Hematopoietic multipotent progenitor cell treated with erythropoietin and hydrocortisone succinate and interleukin-3 and kit ligand, for 17 days (in vitro differentiated cells): ENCODE data around the gene TMEM106A.
"Not testable (repeated sequence)": the region's sequence is repeated elsewhere in the genome, so short reads cannot be mapped to it uniquely, and the experiment has no call there.

Experiments used
- DNase-seq: peaks from one replicate; pipeline ENCODE4 v3.0.0-alpha.2; 2015; ENCODE audit warnings: low spot score

Gene TMEM106A

DNA sequence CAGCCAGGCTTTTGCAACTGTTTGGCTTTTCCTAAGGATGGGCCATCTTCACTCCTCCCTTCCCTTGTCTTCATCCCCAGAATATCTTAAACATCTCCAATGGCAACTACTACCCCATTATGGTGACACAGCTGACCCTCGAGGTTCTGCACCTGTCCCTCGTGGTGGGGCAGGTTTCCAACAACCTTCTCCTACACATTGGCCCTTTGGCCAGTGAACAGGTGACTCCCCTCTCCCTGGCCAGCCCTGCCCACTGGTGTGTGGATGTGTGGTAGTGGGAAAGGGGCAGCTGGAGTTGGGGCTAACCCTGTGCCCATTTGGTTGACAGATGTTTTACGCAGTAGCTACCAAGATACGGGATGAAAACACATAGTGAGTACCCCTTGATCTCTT, 4.7 kb downstream of the TMEM106A start:
- DNase-seq: no peak

DNA sequence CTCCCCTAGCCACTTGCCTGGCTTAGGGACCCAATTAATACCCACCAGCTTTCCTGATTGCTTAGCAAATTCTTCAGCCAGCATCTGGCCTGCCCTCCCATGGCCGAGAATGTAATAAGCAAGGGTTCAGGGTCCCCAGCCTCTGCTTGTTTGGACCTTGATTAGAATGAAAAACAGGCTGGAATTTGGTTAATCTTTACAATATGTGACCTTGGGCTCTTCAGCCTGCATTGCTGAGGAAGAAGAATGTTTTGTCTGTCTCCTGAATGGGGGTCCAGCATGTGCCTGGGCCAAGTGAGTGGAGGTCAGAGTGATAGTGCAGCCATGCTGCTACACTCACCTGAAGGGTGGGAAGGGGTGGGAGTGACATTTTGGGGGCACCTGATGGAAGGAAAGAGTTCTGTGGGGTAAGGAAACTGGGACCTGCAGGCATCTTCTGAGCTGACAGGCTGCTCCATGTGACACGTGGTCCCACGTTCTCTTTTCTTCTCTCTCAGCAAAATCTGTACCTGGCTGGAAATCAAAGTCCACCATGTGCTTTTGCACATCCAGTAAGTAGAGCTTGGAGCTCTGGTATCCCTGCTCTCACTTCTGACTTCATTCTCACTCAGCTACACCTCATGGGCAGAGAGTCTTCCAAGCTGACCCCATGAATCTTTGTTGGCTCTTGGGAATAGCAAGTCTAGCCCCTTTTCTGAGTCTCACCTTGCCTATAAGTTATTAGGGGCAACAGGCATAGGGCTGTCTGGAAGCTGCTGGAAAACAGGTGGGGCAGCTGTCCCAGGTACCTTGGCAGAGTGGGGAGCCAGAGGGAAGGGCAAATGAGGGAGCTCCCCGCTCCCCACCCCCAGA, 5.3 kb downstream of the TMEM106A start:
- no peak for DNase-seq

DNA sequence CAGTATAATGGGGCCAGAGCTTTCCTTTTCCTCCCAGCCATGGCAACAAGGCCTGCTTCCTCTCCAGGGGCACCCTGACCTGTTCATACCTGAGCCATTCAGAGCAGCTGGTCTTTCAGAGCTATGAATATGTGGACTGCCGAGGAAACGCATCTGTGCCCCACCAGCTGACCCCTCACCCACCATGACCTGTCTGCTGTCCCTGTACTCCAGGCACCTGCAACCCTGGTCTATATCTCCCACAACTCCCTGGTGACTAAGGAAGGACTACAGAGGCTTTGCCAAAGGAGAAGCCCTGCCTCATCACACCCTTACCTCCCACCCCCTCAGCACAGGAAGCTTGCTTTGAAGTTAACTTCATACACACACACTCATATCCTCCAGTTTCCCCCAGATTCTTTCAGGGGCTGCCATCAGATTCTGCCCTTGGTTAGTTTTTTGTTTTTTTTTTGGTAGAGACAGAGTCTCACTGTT, 6.0 kb downstream of the TMEM106A start:
- DNase-seq: no peak

DNA sequence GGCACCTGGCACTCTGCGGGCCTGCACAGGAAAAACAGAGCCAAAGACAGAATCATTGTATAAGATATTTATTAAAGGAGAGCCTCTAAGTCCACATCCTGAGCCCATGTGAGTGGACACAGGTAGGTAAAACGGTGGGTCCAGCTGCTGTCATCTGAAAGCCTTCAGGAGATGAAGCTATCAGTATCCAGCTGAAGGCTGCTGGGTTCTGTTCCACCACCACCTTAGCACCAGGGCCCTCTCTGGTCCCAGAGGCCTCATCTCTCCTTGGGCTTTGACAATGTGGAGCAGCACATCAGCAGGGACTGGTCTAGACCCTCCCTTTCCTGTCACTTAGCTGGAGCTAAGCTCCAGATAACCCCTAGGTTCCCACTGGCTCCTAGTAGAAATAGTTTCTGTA, 7.3 kb downstream of the TMEM106A start:
- DNase-seq: no peak

DNA sequence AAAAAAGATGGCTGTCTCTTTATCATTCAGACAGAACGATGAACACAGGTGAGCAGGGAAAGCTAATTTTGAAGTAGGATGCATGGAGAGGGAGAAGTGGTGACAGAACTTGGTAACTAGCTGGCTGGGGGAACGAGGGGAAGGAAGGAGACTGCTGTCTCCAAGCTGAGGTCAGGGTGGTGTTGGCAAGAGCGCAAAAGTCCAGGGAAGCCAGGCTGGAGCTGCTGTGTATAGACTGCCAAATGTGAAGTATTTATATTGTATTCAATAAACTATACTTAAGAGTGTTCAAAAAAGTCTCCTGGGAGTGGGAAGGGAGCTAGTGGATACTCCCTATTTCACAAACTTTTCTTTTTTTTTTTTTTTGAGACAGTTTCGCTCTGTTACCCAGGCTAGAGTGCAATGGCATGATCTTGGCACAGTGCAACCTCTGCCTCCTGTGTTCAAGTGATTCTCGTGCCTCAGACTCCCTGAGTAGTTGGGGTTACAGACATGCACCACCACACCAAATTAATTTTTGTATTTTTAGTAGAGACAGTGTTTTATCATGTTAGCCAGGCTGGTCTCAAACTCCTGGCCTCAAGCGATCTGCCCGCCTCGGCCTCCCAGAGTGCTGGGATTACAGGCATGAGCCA, 8.2 kb downstream of the TMEM106A start:
- DNase-seq: no peak

DNA sequence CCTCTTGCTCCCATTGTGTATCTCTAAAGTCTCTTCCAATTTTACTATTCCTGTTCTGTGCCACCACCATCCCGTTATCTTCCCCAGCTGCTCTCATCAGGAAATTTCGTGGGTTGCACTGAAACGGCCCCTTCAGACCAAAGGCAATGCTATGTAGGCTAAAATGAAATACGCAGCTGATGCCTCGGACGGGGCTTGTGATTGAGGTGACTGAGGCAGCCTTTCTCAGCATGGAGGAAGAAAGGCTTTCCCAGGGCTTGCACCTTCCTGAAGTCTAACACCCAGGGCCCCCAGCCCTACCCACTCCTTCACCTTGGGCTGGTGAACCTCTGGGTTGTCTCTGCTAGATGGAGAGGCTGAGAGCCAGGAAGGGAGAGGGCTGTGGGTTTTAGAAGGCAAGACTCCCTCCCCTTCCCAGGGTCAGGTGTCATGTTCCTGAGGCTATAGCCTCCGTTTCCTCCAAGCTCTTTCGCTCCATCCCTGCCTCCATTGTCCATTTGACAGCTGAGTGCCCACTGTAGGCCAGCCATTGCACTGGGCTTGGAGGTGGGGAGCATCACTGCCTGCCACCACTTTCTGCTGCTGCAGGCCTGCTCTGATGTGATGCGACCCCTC, 8.9 kb downstream of the TMEM106A start:
- DNase-seq: no peak

DNA sequence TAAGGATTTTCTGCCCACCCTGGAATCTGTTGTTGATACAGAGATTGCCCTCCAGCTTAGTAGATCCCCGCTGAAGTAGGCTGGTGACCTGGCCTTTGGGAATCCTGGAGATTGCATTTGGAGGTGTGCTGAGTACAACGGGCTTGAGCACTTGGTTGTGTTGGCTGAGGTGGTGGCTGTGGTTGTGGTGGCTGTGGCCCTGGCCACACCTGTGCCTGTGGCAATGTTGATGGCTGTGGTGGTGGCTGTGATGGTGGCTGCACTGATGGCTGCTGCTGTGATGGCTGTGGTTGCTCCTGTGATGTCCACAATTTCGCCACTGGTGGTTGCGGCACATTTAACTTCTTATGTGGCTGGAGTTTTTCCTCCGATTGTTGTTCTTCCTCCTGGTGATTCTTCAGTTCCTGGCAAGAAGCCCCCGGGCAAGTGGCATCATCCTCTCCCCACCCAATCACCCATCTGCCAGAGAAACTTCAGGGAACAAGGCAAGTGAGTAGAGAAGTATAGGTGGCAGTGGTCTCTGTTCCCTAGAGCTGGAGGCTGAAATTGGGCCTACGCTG, 12.6 kb downstream of the TMEM106A start:
- no peak for DNase-seq

DNA sequence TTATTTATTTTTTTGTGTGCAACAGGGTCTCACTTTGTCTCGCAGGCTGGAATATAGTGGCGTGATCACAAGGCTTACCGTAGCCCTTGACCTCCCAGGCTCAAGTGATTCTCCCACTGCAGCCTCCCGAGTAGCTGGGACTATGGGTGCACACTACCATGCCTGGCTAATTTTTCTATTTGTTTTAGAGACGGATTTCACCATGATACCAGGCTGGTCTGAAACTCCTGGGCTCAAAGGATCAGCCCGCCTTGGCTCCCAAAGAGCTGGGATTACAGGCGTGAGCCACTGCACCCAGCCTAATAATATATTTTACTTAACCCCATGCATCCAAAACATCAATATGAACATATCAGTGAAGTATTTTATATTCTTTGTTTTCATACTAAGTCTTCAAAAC, 14.7 kb downstream of the TMEM106A start:
- no peak for DNase-seq

DNA sequence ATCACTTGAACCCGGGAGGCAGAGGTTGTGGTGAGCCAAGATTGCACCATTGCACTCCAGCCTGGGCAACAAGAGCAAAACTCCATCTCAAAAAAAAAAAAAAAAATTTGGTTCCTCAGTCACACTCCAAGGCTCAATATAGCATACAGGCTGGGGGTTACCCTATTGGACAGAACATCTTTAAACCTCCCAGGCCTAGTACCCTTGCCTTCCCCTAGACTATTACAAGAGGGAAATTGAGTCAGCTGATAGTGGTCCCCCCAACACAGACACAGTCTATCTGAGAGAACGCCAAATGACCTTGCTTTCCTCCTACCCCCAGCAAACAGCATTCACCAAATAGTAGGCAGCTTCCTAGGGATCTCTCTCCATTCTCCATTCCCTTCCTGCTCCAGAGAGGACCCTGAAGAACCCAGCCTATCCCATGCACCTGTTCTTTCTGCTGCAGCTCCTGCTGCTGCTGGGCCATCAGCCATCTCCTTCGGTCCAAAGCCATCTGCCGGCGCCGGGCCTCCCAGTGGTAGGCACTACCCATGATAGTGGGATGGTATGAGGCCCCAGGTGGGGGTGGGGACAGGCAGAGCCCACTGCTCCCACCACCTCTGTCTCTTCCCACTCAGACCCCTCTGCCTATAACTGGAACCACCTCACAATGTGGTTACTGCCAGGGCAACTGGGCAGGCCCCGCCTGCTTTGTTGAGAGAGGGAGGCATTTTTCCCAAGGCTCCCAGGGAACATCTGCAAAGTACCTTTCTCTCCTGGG, 16.5 kb downstream of the TMEM106A start, which contains the start of gene CCDC200:
CCDC200 (minus strand) TSS at position 604 of the 763 bp plus-strand sequence; CDS start at position 535, 69 bp downstream.
- not testable (repeated sequence) for DNase-seq

DNA sequence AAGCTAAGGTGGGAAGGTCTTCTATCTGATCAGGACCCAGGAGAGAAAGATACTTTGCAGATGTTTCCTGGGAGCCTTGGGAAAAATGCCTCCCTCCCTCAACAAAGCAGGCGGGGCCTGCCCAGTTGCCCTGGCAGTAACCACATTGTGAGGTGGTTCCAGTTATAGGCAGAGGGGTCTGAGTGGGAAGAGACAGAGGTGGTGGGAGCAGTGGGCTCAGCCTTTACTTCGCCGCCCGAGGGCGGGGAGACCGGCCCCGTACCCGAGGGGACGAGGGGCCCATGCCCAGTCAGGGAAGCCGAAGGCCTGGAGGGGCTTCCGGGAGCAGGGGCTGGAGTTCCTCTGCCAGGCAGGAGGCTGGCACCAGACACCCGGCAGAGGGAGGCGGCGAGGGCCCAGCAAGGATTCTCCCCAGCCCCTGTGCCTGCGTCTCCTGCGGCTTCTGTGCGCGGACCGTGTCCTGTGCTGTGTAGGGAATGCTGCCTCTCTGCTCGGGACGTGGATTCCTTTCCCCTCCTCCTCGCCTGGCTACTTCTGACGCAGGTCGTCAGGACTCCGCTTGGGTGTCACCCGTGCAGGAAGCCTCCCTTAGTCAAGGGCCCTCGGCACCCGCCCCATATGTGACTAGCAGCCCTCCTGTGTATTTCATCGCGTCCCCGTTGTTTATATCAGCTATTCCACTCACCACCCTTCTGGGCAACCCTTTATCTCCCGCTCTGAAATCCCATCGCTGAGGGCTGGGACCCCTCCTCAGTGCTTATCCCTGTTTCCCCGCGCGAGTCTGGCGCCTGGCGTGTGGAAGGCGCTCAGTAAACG, 19.7 kb downstream of the TMEM106A start:
- peak; percentile 1 for DNase-seq

DNA sequence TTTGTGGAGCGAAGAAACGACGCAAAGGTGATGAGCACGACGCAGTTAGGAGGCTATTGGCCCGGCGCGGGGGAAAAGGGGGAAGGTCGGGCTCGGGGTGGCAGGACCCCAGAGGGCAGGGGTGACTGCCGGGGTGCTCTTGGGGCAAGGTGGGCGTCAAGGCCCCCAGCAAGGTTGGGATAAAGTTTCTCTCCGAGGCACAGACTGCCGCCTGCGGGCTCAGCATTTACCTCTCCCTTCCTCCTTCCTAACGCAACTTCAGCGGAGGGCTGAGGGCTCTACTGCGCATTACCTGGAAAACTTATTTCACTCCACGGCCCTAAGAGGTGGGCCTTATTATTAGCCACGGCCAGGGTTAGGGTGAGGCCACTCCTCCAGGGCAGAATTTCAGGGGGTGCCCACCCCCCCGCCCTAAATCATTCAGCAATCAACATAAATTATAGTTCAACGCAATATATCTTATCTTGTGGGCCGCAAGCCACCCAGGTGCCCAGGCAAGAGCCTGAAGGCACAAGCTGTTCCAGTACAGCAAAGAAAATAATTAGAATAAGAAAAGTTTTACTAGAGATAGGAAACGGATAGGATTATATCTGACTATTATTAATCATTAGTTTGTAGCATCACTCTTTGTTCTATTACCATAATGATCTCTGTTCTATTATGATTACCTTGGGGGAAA, 20.5 kb downstream of the TMEM106A start:
- DNase-seq: peak; percentile 6

DNA sequence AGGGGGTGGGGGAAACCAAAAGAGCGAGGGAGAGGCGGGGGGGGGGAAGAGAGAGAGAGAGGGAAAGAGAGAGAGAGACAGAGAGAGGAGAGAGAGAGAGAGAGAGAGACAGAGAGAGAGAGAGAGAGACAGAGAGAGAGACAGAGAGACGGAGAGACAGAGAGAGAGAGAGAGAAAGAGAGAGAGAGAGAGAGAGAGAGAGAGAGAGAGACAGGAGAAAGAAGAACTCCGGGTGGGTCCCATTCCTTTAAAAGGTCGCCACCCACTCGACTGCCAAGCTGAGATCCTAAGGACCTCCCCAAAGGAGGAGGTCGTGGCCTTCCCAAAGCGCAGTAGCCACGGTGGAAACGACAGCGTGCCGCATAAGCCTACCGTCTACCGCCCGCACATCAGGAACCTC, 21.6 kb downstream of the TMEM106A start:
- DNase-seq: not testable (repeated sequence)

DNA sequence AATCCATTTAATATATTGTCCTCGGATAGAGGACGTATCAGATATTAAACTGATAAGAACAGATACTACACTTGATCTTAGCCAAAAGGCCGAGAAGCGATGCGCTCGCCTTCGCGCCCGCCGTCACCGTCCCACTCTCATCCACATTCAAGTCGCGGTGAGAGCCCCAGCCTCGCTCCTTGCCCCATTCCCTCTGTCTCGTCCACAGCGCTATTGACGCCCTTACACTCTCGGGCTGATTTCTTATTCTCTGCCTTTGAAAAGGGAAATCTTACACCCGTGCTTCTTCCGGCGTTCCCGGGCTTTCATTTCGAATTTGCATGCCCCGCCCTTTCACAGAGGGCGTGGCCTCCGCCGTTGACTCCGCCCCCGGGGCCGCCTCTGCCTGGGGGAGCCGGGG, 22.2 kb downstream of the TMEM106A start, which contains the start of gene RNU2-1:
RNU2-1 (minus strand) TSS at position 101 of the 400 bp plus-strand sequence.
- not testable (repeated sequence) for DNase-seq

DNA sequence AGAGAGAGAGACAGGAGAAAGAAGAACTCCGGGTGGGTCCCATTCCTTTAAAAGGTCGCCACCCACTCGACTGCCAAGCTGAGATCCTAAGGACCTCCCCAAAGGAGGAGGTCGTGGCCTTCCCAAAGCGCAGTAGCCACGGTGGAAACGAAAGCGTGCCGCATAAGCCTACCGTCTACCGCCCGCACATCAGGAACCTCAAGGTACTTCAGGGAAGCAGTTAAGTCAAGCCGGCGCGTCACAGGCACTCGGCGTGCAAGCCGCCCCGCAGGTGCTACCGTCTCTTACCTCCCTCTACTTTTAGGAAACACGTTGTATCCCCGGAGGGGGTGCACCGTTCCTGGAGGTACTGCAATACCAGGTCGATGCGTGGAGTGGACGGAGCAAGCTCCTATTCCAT, 27.9 kb downstream of the TMEM106A start:
- DNase-seq: not testable (repeated sequence)

DNA sequence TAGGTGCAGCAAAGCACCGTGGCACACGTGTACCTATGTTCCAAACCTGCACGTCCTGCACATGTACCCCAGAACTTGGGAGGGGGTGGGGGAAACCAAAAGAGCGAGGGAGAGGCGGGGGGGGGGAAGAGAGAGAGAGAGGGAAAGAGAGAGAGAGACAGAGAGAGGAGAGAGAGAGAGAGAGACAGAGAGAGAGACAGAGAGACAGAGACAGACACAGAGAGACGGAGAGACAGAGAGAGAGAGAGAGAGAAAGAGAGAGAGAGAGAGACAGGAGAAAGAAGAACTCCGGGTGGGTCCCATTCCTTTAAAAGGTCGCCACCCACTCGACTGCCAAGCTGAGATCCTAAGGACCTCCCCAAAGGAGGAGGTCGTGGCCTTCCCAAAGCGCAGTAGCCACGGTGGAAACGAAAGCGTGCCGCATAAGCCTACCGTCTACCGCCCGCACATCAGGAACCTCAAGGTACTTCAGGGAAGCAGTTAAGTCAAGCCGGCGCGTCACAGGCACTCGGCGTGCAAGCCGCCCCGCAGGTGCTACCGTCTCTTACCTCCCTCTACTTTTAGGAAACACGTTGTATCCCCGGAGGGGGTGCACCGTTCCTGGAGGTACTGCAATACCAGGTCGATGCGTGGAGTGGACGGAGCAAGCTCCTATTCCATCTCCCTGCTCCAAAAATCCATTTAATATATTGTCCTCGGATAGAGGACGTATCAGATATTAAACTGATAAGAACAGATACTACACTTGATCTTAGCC, 29.1 kb downstream of the TMEM106A start:
- not testable (repeated sequence) for DNase-seq

DNA sequence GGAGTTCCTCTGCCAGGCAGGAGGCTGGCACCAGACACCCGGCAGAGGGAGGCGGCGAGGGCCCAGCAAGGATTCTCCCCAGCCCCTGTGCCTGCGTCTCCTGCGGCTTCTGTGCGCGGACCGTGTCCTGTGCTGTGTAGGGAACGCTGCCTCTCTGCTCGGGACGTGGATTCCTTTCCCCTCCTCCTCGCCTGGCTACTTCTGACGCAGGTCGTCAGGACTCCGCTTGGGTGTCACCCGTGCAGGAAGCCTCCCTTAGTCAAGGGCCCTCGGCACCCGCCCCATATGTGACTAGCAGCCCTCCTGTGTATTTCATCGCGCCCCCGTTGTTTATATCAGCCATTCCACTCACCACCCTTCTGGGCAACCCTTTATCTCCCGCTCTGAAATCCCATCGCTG, 34.8 kb downstream of the TMEM106A start:
- not testable (repeated sequence) for DNase-seq
